BE2C (cell line): Measurements from ENCODE around the gene PLD5. TPM values are rescaled to one million over a fixed set of nuclear protein-coding genes. Genes with fewer than 3 reads are reported as not detected.
A peak's percentile ranks its signal among the peaks of the same experiment; 100 is the strongest.

Experiments
- DNase-seq: peaks from one replicate; pipeline ENCODE4 v3.0.0-alpha.2; 2020
- H3K27me3 ChIP-seq: fragments of 250-450 bp; sonication (Bioruptor Pico); 2 replicates; pipeline ENCODE4 v1.5.1; 2020; ENCODE audit warnings: mild to moderate bottlenecking
- H3K36me3 ChIP-seq: fragments of 250-450 bp; sonication (Bioruptor Pico); 2 replicates; pipeline ENCODE4 v1.5.1; 2020; ENCODE audit warnings: mild to moderate bottlenecking
- H3K4me1 ChIP-seq: fragments of 250-450 bp; sonication (Bioruptor Pico); 2 replicates; pipeline ENCODE4 v1.5.1; 2020
- H3K4me3 ChIP-seq: 2 replicates; pipeline ENCODE4 v1.5.1; 2011; ENCODE audit warnings: low read depth, low read length
- H3K9me3 ChIP-seq: fragments of 250-450 bp; sonication (Bioruptor Pico); 2 replicates; pipeline ENCODE4 v1.5.1; 2020
- polyA plus RNA-seq: library from polyadenylated mRNA; unstranded; fragments of >200 nt; gene quantifications from one replicate; pipeline ENCODE4 v1.2.1, GENCODE V29; 2012; ENCODE audit warnings: low read depth, missing spikeins; ENCODE audit not compliant: insufficient read length, insufficient read depth
- TF ChIP-seq, protein P1 (sequence below): IDR thresholded peaks from 2 replicates; pipeline ENCODE4 v1.5.1; 2012; ENCODE audit warnings: mild to moderate bottlenecking, low read depth, low read length

PLD5 gene
- polyA plus RNA-seq, result 22.2 TPM

- TF ChIP-seq, protein P1, sequence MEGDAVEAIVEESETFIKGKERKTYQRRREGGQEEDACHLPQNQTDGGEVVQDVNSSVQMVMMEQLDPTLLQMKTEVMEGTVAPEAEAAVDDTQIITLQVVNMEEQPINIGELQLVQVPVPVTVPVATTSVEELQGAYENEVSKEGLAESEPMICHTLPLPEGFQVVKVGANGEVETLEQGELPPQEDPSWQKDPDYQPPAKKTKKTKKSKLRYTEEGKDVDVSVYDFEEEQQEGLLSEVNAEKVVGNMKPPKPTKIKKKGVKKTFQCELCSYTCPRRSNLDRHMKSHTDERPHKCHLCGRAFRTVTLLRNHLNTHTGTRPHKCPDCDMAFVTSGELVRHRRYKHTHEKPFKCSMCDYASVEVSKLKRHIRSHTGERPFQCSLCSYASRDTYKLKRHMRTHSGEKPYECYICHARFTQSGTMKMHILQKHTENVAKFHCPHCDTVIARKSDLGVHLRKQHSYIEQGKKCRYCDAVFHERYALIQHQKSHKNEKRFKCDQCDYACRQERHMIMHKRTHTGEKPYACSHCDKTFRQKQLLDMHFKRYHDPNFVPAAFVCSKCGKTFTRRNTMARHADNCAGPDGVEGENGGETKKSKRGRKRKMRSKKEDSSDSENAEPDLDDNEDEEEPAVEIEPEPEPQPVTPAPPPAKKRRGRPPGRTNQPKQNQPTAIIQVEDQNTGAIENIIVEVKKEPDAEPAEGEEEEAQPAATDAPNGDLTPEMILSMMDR, result no peak
- Histone ChIP-seq H3K9me3 (no peaks in the 10 kb centered on the region), H3K27me3 (peaks cover 14% of the 10 kb centered on the region)
Observed at GRCh38 chr1:242524571-242525359, at the start of gene PLD5. Gene PLD5 (minus strand): TSS chr1:242524697.

DNA sequence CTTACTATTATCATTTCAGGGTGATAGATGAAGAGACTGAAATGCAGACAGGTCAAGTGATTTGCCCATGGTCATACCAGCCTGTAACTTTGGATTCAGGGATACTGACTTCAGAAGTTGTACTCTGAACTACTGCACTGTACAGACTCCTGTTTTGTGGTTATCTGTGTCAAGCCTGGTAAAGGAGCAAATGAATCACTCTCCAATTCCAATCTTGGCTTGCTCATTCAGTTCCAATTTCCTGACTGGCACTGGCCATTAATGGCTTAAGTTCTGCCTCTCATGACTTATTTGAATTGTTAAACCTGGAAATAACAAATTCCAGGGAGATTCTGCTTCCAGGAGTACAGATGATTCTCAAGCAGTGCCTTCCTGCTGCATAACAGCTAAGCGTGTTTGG is 45.4 kb upstream of the PLD5 start:
- no peak for DNase-seq
- H3K36me3 ChIP-seq, result no peaks in the 10 kb centered on the region
- no peaks in the 10 kb centered on the region for H3K4me1 ChIP-seq
- no peaks in the 10 kb centered on the region for H3K9me3 ChIP-seq
- TF ChIP-seq, protein P1, result no peak
- no peak overlapping the region for H3K4me3 ChIP-seq
- no peaks in the 10 kb centered on the region for H3K27me3 ChIP-seq

More at GRCh38 chr1:242524571-242525359, at the start of gene PLD5:
- Histone ChIP-seq H3K4me3 (peak within 1 kb of the TSS; percentile 72), H3K4me1 (no peaks in the 10 kb centered on the region), H3K36me3 (no peaks in the 10 kb centered on the region)
- DNase-seq, result peak; percentile 49

- no peaks in the 10 kb centered on the region for H3K36me3 ChIP-seq
- TF ChIP-seq, protein P1, result no peak
- no peak for DNase-seq
- H3K4me3 ChIP-seq, result no peak overlapping the region
- H3K27me3 ChIP-seq, result no peaks in the 10 kb centered on the region
- no peaks in the 10 kb centered on the region for H3K9me3 ChIP-seq
- H3K4me1 ChIP-seq, result no peaks in the 10 kb centered on the region
Observed at GRCh38 chr1:242568666-242569065, 44.2 kb upstream of the PLD5 start.

GRCh38 chr1:242567596-242567995 is 43.1 kb upstream of the PLD5 start:
- no peak for DNase-seq
- H3K4me3 ChIP-seq, result no peak overlapping the region
- H3K9me3 ChIP-seq, result no peaks in the 10 kb centered on the region
- H3K4me1 ChIP-seq, result no peaks in the 10 kb centered on the region
- no peaks in the 10 kb centered on the region for H3K27me3 ChIP-seq
- no peaks in the 10 kb centered on the region for H3K36me3 ChIP-seq
- TF ChIP-seq, protein P1, result no peak

GRCh38 chr1:242556759-242557158 is 32.3 kb upstream of the PLD5 start:
- no peaks in the 10 kb centered on the region for H3K4me1 ChIP-seq
- H3K9me3 ChIP-seq, result no peaks in the 10 kb centered on the region
- TF ChIP-seq, protein P1, result no peak
- no peak for DNase-seq
- no peak overlapping the region for H3K4me3 ChIP-seq
- no peaks in the 10 kb centered on the region for H3K36me3 ChIP-seq
- H3K27me3 ChIP-seq, result no peaks in the 10 kb centered on the region

- H3K27me3 ChIP-seq, result no peaks in the 10 kb centered on the region
- TF ChIP-seq, protein P1, result no peak
- DNase-seq, result no peak
Observed at GRCh38 chr1:242556276-242556675, 31.8 kb upstream of the PLD5 start.

More at GRCh38 chr1:242556276-242556675, 31.8 kb upstream of the PLD5 start:
- Histone ChIP-seq H3K4me1 (no peaks in the 10 kb centered on the region), H3K4me3 (no peak overlapping the region), H3K9me3 (no peaks in the 10 kb centered on the region), H3K36me3 (no peaks in the 10 kb centered on the region)
